ENCODE results near the gene PTPRK.

- TF ChIP-seq CTCF (IDR thresholded peaks at IDR 0.05; ENCODE audit: low read depth, low read length, missing input control), result no peak
- TF ChIP-seq JUND (IDR thresholded peaks at IDR 0.05), result no peak
- TF ChIP-seq RAD21 (IDR thresholded peaks at IDR 0.05), result no peak
- no peak for TF ChIP-seq SP1 (IDR thresholded peaks at IDR 0.05)
- TF ChIP-seq MAX (IDR thresholded peaks at IDR 0.05), result no peak
- no peak for TF ChIP-seq ZBTB33 (IDR thresholded peaks at IDR 0.05)
- TF ChIP-seq ATF3 (IDR thresholded peaks at IDR 0.05), result no peak
Observed at GRCh38 chr6:127959869-127960268, 560.5 kb downstream of the PTPRK start.

Data from liver (tissue), 3 donors.